Right lobe of liver (tissue), 4 donors: ENCODE measurements around the gene HOXC4.

Source experiments
- POLR2A ChIP-seq: fragments of 450-650 bp; IDR thresholded peaks from one replicate; pipeline ENCODE4 v1.6.1; 2017; ENCODE audit warnings: antibody characterized with exemption, mild to moderate bottlenecking
- TF ChIP-seq, protein P1 (sequence below), 4 donors: fragments of 200-600 bp in 3 of 4; fragments of 450-650 bp in 1 of 4; IDR thresholded peaks; one replicate each; pipeline versions ENCODE4 v1.5.1 to v1.8.0; 2016 to 2022; ENCODE audit warnings: antibody characterized with exemption in 4 of 4, mild to moderate bottlenecking in 2 of 4
- donor health status: DM: no; HTN: no; CAD: no.
- donor health status: DM: no; HTN: no; CAD: no.
- donor health status: DM: no; HTN: yes; CAD: no.

DNA sequence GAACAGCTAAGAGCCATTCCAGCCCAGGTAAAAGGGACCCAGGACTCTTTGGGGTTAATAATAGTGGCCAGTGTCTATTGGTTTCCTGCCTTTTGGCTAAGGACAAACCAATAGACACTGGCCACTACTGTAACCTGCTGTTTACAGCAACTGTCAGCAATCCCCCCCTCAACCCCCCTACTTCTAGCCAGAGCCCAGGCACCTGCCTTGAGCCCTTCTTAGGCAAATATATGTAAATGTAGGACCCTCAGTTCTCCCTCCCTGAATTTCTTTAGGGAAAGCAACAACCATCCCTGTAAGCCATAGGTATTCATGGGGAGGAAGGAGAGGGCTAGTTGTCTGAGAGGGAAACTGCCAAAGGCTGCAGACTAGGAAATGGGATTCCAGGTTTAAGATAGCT, 22.3 kb downstream of the HOXC4 start:
- TF ChIP-seq, protein P1, sequence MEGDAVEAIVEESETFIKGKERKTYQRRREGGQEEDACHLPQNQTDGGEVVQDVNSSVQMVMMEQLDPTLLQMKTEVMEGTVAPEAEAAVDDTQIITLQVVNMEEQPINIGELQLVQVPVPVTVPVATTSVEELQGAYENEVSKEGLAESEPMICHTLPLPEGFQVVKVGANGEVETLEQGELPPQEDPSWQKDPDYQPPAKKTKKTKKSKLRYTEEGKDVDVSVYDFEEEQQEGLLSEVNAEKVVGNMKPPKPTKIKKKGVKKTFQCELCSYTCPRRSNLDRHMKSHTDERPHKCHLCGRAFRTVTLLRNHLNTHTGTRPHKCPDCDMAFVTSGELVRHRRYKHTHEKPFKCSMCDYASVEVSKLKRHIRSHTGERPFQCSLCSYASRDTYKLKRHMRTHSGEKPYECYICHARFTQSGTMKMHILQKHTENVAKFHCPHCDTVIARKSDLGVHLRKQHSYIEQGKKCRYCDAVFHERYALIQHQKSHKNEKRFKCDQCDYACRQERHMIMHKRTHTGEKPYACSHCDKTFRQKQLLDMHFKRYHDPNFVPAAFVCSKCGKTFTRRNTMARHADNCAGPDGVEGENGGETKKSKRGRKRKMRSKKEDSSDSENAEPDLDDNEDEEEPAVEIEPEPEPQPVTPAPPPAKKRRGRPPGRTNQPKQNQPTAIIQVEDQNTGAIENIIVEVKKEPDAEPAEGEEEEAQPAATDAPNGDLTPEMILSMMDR (IDR thresholded peaks at IDR 0.05) = no peak
- TF ChIP-seq POLR2A = no peak
